HG03457 (cell line): ENCODE data around the gene ALDH7A1.
"Not testable (repeated sequence)": the region's sequence is repeated elsewhere in the genome, so short reads cannot be mapped to it uniquely, and the experiment has no call there.

Experiments
- ATAC-seq: cut with Tn5 transposase; IDR thresholded peaks from one replicate; pipeline ENCODE4 v1.9.1; 2021; ENCODE audit warnings: moderate number of reproducible peaks; ENCODE audit not compliant: unreplicated experiment

ALDH7A1 gene

GRCh38 chr5:126597156-126597555 is 2.1 kb upstream of the ALDH7A1 start:
- no peak for ATAC-seq

DNA sequence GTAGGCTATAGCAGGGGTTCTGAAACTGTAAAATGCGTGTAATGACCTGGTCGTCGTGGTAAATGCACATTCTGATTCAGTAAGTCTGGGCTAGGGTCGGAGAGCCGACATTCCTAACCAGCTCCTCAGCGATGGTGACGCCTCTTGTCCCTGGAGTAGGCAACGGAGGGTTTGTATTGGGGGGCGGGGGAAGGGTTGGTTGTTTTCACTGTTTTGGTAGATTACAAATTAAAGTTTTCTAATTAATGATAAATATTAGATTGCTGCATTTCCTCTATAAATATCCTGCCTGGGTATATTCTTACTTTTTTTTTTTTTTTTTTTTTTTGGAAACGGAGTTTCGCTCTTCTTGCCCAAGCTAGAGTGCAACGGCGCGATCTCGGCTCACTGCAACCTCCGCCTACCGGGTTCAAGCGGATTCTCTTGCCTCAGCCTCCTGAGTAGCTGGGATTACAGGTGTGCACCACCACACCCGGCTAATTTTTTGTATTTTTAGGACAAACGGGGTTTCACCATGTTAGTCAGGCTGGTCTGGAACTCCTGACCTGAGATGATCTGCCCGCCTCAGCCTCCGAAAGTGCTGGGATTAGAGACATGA is 566 bp upstream of the ALDH7A1 start:
- peak; percentile 9 for ATAC-seq

DNA sequence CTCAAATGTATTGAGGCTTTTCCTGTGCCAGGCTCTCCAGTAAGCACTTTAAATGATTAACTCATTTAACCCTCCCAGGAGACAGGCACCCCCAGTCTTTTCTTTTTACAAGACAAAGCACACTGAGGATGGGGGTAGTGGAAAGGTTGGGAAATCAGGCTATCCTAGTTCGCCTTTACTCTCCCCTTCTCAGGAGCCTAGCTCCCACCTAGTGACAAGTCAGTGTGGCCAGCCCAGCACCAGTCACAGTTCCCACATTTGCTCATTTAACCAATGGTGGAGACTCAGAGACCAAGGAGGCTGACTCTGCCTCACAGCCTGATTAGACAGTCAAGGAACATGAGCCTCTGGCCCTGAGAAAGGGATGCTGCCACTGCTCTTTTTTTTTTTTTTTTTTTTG is 3.5 kb downstream of the ALDH7A1 start:
- no peak for ATAC-seq

DNA sequence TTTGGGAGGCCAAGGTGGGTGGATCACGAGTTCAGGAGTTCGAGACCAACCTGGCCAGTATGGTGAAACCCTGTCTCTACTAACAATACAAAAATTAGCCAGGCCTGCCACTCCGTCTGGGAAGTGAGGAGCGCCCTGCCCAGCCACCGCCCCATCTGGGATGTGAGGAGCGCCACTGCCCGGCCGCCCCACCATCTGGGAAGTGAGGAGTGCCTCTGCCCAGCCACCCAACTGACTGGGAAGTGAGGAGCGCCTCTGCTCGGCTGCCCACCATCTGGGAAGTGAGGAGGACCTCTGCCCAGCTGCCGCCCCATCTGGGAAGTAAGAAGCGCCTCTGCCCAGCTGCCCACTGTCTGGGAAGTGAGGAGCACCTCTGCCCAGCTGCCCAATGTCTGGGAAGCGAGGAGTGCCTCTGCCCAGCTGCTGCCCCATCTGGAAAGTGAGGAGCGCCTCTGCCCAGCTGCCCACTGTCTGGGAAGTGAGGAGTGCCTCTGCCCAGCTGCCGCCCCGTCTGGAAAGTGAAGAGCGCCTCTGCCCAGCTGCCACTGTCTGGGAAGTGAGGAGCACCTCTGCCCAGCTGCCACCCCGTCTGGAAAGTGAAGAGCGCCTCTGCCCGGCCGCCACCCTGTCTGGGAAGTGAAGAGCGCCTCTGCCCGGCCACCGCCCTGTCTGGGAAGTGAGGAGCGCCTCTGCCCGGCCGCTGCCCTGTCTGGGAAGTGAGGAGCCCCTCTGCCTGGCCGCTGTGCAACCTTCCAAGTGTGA is 5.3 kb downstream of the ALDH7A1 start:
- ATAC-seq: no peak

DNA sequence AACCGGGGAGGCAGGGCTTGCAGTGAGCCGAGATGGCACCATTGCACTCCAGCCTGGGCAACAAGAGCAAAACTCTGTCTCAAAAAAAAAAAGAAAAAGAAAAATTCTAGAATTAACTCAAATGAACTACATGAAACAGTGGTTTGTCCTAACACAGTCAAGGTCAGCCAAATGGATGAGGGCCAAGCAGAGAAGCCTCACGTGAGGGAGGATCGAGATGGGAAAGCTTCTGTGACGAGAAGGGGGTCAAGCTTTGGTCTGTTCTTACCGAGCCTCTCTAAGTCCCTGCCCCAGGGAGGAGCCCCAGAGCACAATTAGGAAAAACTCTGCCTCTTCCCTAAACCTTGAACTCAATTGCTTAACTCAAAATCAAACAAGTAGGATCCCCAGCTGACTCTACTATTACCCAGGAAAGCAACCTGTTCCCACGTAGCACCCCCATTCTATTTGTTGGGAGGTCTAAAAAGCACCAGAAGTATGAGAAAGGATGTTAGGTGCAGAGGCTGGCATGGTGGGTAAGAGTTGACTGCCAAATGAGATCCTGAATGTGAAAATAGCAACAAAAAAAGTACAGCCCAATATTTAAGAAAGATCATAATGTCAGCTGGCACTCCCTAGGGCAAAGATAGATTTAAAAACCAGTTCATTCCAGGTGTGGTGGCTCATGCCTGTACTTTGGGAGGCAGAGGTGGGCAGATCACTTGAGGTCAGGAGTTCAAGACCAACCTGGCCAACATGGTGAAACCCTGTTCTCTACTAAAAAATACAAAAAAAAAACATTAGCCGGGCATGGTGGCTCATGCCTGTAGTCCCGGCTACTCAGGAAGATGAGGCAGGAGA is 7.2 kb downstream of the ALDH7A1 start:
- ATAC-seq: no peak

DNA sequence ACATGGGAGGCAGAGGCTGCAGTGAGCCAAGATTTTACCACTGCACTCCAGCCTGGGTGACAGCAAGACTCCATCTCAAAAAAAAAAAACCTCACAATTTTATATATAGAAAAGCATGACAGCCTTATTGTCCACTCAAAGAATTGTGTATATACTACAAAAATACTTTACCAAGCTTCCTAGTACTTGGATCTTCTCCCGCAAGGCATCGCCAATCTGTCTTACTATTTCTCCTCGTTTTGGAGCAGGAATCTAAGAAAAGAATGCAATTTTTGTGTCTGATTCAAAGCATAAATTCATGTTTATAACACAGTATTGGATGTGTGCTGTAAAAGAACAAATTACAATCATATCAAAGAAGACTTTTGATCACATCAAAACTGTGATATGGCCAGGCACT is 11.3 kb downstream of the ALDH7A1 start:
- ATAC-seq: no peak

GRCh38 chr5:126579716-126580115 is 15.3 kb downstream of the ALDH7A1 start:
- no peak for ATAC-seq

- no peak for ATAC-seq
These were observed 17.6 kb downstream of the ALDH7A1 start for GRCh38 chr5:126577415-126577814.

DNA sequence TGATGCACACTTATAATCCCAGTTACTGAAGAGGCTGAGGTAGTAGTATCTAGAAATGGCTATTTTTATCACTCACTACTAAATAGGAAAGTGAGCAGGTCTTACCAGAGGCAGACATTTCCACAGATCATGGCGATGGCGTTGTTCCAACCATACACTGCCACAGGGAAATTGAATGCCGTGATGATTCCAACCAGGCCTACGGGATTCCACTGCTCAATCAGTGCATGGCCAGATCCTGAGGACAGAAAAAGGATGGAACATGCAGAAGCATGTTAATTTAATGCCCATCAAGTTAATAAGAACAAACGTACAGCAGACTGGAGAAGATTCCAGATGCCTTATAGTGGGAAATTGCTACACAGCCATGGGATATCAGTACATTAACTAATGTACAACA is 18.0 kb downstream of the ALDH7A1 start:
- ATAC-seq: no peak

- no peak for ATAC-seq
These were observed 19.4 kb downstream of the ALDH7A1 start for GRCh38 chr5:126575644-126576043.

DNA sequence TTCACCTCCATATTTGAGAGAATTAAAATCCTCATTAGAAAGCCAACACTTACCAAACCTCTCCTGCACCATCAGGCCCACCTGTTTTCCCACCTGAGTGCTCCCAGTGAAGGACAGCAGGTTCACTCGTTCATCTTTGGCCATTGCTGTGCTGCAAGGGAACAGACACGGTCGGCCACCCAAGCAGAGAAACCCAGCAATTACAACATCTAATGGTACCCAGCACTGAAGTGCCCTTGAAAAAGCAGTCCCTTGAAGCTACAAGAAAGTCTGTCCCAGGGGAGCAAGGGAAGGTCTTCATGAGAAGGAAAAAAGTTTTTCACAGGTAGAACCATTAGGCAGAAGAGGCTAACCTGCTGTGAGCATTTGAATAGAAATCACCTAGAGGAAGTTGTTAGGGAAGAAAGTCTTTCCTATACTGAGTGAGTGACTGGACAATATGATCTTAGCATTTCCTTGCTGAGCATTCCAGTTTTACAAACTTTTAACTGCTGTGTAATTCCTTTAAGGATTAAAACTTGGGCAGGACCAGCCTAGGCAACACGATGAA is 26.7 kb downstream of the ALDH7A1 start:
- no peak for ATAC-seq

DNA sequence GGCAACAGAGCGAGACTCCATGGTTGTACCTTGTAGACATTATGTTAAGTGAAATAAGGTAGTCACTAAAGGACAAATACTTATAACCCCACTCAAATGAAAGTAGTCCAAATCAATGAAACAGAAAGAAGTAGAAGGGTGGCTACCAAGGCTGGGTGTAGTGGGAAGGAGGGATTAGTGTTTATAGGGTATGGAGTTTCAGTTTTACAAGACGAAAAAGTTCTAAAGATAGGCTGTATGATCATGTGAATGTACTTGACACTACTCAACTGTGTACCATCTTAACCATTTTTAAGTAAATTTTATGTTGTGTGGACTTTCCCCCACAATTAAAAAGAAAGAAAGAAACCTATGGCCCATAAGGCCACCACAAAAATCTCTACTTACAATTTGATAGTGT is 32.2 kb downstream of the ALDH7A1 start:
- peak; percentile 97 for ATAC-seq

DNA sequence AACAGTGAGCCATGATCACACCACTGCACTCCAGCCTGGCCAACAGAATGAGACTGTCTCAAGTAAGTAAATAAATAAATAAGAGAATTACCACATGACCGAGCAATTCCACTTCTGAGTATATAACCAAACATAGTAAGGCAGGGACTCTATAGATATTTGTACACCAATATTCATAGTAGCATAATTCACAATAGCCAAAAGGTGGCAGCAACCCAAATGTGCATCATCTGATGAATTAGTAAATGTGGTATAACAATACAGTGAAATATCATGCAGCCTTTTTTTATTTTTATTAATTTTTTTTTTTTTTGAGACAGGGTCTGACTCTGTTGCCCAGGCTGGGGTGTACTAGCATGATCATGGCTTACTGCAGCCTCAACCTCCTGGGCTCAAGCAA is 33.1 kb downstream of the ALDH7A1 start:
- no peak for ATAC-seq

DNA sequence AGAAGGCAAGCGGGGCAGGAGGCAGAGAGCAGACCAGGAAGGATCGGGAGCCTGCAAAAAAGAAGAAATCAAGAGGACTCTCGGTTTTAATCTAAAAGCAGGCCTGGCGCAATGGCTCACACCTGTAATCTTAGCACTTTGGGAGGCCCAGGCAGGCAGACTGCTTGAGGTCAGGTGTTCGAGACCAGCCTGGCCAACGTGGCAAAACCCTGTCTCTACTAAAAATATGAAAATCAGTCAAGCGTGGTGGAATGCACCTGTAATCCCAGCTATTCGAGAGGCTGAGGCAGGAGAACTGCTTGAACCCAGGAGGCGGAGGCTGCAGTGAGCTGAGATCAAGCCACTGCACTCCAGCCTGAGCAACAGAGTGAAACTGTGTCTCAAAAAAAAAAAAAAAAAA is 39.9 kb downstream of the ALDH7A1 start:
- not testable (repeated sequence) for ATAC-seq

- no peak for ATAC-seq
These were observed 42.4 kb downstream of the ALDH7A1 start for GRCh38 chr5:126552614-126553013.

GRCh38 chr5:126544087-126544740 is 50.8 kb downstream of the ALDH7A1 start:
- no peak for ATAC-seq

- no peak for ATAC-seq
These were observed 51.4 kb downstream of the ALDH7A1 start for GRCh38 chr5:126543660-126544059.

DNA sequence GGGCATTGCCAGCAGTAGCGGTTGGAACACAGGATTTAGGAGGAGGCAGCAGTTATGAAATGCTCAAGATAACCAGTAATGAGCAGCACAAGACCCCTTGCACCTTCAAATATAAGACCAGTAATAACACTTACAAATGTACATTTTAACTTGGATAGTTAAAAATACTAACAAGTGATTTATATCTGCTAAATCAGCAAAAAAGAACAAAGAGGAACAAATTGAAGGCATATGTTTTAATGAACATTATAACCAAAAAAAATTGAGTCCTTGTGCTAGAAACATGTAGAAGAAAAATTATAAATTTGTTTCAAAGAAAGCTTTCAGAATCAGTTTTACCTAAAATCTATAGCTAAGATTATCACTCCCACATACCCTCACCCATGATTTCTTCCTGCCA is 52.0 kb downstream of the ALDH7A1 start:
- ATAC-seq: no peak

GRCh38 chr5:126542441-126542840 is 52.6 kb downstream of the ALDH7A1 start:
- no peak for ATAC-seq

DNA sequence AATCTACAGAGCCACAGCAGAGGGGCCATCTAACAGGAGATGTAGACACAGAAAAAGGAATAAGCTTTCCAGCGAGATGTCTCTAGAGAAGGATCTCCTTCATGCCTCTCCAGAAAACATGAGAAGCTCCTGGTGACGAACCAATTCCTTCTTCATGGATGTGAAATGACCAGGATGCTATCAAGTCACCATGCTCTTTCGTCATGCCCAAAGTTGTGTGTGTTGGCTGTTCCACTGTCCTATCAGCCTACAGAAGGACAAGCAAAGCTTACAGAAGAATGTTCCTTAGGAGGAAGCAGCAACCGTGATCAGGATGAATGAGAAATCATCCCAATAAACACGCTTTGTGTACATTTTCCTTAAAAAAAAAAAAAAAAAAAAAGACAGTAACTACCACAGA is 54.4 kb downstream of the ALDH7A1 start:
- ATAC-seq: no peak

- ATAC-seq: no peak
These were observed 56.4 kb downstream of the ALDH7A1 start for GRCh38 chr5:126538579-126538978.
